ENCODE measurements around the gene DICER1.
"Not testable (repeated sequence)": the region's sequence is repeated elsewhere in the genome, so short reads cannot be mapped to it uniquely, and the experiment has no call there.

DICER1 gene

DNA sequence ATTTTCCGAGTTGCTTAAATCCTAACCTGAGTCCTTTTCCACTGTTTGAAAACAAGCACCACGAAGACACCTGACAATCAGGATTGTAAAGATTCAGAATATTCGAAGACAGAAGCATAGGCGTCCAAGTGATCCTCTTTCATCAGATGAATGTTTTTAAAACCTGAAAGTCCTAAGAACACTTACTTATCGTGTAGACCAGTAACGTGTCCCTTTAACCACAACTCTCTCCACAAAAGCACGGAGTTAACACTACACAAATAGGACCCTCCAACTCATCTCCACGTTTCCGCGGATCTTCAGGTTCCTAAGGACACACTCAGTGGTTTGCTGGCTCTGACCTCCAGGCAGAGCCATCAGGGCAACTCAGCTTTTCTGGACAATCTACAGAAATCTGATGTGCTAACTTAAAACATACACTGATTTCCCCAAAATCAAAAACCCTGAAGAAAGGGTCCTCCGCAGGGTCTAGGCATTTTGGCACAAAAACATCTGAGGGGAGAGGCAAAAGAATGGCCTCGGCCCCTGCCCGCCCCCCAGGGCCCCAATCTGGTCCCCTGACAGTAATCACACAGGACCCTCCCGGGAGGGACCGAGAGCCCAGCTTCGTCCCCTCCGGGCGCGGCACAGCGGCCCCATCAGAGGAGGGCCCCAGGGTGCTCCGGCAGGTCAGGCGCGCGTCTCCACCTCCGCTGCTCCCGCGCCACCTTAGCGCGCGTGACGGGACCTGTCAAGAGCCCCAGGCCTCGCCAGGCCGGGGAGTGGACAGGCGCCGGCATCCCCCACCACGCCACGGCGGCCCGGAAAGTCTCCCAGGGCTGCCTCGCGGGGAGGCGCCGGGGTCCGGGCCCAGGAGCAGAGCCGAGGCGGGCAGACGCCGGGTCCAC is 925 bp downstream of the DICER1 start:
- peak overlapping the region; percentile 46 to 90 (median 73) for H3K4me3 ChIP-seq
- peak overlapping the region; percentile 88 to 99 (median 97) for H3K27ac ChIP-seq

GRCh38 chr14:95155045-95155444 is 2.3 kb downstream of the DICER1 start:
- H3K4me3 ChIP-seq: peak overlapping the region in 1 of 7 experiments; percentile 1
- no peak overlapping the region for H3K27ac ChIP-seq

GRCh38 chr14:95153866-95154265 is 3.5 kb downstream of the DICER1 start:
- Histone ChIP-seq H3K27ac (no peak overlapping the region), H3K4me3 (no peak overlapping the region)

DNA sequence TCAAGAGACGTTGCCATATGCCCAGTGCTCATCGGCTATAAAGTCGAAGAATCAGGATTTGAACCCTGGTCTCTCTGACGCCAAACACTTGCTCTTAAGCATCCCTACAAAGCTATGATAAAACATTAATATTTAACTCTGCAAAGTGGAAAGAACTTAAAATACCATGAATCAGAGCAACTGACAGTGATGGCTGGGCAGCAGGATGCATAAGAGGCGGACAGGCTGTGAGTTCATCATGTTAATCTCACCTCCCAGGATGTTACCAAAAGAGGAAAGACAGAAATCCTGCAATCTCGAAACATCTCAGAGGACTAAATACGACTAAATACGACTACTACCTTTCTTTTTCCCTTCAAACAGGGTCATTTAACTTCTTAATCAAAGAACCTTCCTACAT is 5.8 kb downstream of the DICER1 start:
- H3K27ac ChIP-seq: no peak overlapping the region
- no peak overlapping the region for H3K4me3 ChIP-seq

- H3K4me3 ChIP-seq: no peak overlapping the region
- no peak overlapping the region for H3K27ac ChIP-seq
These were observed 6.4 kb downstream of the DICER1 start for GRCh38 chr14:95150910-95151309.

DNA sequence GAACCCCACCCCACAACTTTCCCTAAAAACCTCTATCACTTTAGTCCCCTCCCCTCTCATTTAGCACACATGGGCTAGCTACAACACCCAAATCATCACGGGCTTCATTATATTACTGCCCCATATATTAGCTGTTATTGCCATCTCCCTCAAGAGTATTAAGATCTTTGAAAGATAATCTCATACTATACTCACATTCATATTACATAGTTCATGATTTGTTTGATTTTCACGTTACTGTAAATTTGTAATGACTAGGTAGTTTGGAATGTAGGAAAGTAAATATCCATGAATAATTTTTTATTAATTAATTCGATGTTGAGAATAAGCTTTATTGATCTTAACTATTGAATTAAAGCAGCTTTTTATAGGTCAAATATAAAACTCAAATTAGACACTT is 7.9 kb downstream of the DICER1 start:
- Histone ChIP-seq H3K4me3 (no peak overlapping the region), H3K27ac (no peak overlapping the region)

DNA sequence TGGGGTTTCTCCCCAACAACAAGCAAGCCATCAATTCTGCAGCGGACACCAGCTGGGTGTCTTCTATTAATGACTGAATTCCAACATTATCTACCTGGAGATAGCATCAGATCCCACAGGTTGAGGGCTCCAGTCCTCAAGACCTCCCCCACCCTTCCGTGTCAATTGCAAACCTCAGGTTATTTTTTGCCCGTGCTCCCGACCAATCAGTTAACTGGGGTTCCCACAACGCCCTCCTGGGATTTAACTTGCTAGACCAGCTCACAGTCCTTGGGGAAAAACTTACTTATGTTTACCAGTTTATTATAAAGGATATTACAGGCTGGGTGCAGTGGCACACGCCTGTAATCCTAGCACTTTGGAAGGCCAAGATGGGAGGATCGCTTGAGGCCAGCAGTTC is 9.7 kb downstream of the DICER1 start:
- Histone ChIP-seq H3K27ac (peak overlapping the region in 3 of 21 experiments; percentile 21 to 56 (median 55)), H3K4me3 (no peak overlapping the region)

DNA sequence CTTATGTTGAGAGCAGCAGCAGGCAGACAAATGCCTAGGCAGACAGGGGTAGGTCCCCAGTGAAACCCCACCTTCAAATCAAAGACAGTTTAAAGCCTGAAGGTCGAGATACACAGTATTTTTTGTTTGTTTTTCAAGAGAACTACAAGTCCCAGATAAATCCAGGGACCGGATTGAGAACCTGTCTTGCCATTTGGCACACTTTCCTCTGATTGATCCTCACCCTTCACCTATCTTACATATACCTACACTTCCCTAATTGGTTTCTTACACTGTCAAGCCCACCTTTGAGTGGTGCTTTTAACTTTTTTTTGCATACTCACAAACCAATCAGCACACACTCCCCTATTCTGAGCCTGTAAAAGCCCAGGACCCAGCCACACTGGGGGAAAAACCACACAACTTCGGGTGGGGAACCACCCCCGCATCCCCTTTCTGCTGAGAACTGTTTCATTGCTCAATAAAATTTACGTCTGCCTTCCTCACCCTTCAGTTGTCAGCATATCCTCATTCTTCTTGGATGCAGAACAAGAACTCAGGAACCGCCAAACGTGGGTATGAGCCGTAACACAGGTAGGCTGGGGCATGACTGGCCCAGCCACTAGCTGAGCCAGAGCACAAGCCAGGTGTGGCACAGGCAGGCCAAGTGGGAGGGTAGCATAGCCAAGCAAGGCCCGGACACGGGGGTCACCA is 11.1 kb downstream of the DICER1 start:
- H3K27ac ChIP-seq: peak overlapping the region in 16 of 21 experiments; percentile 7 to 73 (median 52)

DNA sequence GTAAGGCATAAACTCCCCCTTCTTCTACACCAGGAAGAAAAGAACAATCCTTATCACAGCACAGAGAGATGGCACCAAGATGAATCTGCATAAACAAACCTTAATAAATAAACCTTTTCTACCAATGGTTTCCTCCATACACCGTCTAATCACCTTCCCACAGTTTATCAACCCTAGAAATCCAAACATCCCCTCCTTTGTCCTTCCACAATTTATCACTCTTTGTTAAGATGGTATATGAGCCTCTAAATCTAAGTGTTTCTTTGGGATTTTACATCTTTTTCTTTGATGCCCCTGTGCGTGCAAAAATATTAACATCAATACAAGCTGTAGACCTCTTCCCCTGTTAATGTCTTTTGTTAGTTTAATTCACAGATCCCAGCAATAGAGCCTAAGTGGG is 12.5 kb downstream of the DICER1 start:
- Histone ChIP-seq H3K4me3 (no peak overlapping the region), H3K27ac (peak overlapping the region in 6 of 21 experiments; percentile 3 to 63 (median 31))

More for the DNA sequence above, 11.1 kb downstream of the DICER1 start:
- no peak overlapping the region for H3K4me3 ChIP-seq

GRCh38 chr14:95143808-95144620 is 13.3 kb downstream of the DICER1 start:
- no peak overlapping the region for H3K4me3 ChIP-seq
- H3K27ac ChIP-seq: peak overlapping the region in 15 of 21 experiments; percentile 7 to 63 (median 26)

DNA sequence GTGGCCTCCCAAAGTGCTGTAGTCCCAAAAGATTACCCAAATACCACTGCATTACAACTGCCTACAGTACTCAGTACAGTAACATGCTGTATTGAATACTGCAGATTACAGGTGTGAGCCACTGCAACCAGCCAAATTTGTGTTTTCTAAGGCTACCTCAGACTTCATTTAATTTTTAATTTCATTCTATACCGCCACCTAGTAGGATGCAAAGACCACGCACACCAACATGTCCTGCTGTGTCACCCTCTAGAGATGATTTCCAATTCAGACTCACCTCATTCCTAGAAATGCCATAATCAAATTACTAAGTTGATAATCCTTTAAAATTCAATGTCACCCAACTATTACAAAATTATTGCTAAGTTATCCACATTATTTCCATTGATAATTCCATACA is 15.1 kb downstream of the DICER1 start:
- Histone ChIP-seq H3K27ac (peak overlapping the region in 1 of 21 experiments; percentile 14), H3K4me3 (no peak overlapping the region)

DNA sequence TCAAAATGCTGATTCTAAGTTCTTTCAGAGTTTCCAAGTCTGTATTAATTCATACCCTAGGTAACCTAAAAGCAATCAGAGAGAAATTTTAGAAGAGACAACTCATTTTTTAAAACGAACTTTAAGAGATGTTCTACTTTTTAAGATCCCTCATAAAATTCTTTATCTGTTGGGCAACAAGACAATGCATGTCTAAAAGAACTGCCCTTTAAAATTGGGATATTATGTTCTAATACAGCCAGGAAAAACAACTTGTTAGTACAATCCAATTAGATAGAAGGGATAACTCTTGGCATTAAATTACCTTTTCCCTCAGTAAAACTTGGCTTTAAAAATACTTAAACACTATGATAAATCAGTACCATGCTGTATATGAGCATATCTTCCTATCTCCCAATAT is 15.6 kb downstream of the DICER1 start:
- Histone ChIP-seq H3K4me3 (no peak overlapping the region), H3K27ac (peak overlapping the region in 3 of 21 experiments; percentile 7 to 22 (median 14))

- H3K4me3 ChIP-seq: no peak overlapping the region
- peak overlapping the region in 6 of 21 experiments; percentile 7 to 49 (median 24) for H3K27ac ChIP-seq
These were observed 17.1 kb downstream of the DICER1 start for GRCh38 chr14:95140060-95140858.

GRCh38 chr14:95138876-95139275 is 18.5 kb downstream of the DICER1 start:
- H3K4me3 ChIP-seq: no peak overlapping the region
- peak overlapping the region in 2 of 21 experiments; percentile 2 to 54 for H3K27ac ChIP-seq

DNA sequence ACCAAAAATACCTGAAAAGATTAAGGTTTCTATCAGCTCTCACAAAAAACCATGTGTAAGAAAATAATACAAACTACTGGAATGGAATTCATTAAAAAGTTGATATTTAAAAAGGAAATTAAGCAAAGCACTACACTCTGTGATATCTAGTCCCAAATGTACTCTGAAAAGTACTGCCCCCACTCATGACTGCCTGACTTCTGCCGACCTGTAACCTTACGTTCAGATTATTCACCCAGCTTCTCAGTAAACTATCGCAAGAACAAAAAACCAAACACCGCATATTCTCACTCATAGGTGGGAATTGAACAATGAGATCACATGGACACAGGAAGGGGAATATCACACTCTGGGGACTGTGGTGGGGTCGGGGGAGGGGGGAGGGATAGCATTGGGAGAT is 18.9 kb downstream of the DICER1 start:
- peak overlapping the region in 4 of 21 experiments; percentile 39 to 66 (median 53) for H3K27ac ChIP-seq
- not testable (repeated sequence) for H3K4me3 ChIP-seq

DNA sequence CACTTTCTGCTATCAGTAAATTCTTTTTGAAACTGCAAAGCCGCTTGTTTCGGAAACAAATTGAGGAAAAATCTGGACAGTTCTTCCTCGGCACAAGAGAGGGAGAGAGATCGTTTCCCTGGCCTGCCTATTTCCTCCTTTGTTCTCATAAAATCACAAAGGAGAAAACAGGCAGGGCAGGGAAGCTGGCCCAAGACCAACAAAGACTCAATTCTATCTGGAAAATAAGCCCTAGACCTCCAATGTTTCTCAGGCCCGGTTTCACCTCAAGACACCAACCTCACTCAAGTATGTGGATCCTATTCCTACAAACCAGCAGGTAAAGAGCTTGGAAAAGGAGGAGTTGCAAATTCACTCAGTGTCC is 19.5 kb downstream of the DICER1 start:
- no peak overlapping the region for H3K4me3 ChIP-seq
- H3K27ac ChIP-seq: peak overlapping the region in 12 of 21 experiments; percentile 9 to 69 (median 46)

DNA sequence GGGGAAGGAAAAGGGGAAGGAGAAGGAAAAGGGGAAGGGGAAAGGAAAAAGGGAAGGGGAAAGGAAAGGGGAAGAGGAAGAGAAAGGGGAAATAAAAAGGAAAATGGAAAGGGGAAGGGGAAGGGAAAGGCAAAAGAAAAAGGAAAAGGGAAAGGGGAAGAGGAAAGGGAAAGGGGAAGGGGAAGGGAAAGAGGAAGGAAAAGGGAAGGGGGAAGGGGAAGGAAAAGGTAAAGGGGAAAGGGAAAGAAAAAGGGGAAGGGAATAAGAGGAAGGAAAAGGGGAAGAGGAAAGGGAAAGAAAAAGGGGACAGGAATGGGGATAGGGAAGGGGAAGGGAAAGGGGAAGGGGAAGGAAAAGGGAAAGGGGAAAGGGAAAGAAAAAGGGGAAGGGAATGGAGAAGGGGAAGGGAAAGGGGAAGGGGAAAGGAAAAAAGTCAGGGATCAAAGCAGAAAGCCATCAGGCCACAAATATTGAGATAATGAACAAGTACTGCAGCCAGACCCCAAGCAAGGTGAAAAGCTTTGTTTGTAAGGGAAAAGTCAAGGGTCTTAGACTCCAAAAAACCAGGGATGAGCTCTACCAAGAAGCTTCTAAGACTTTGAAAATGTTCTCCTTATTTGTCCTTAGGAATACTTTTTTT is 20.0 kb downstream of the DICER1 start:
- H3K4me3 ChIP-seq: no peak overlapping the region
- peak overlapping the region in 12 of 21 experiments; percentile 7 to 69 (median 46) for H3K27ac ChIP-seq

GRCh38 chr14:95136631-95137030 is 20.7 kb downstream of the DICER1 start:
- peak overlapping the region in 4 of 21 experiments; percentile 20 to 69 (median 64) for H3K27ac ChIP-seq
- H3K4me3 ChIP-seq: no peak overlapping the region
